B cell (primary cell): ENCODE data around the gene ITGA5. TPM values are rescaled to one million over a fixed set of nuclear protein-coding genes. Genes with fewer than 3 reads are reported as not detected.

Experiments
- ATAC-seq: fragments of 200-7000 bp; cut with Tn5 transposase; one replicate; pipeline ENCODE4 v1.10.0; 2021; ENCODE audit warnings: low read depth, mild to moderate bottlenecking, moderate number of reproducible peaks, moderate library complexity
- CTCF ChIA-PET: fragments of 350-600 bp; sonication (Branson Sonifier 250); formaldehyde crosslinking; loops from one replicate; lab custom pipeline; 2021; ENCODE audit warnings: antibody characterized with exemption, inconsistent platforms; lab: Charles Lee
- POLR2A ChIA-PET: fragments of 350-600 bp; sonication (Branson Sonifier 250); formaldehyde crosslinking; loops from one replicate; lab custom pipeline; 2021; ENCODE audit warnings: antibody characterized with exemption; lab: Charles Lee
- DNase-seq: peaks from one replicate; pipeline ENCODE4 v3.0.0; 2013
- H2AFZ ChIP-seq: 2 replicates; pipeline ENCODE4 v1.6.1; 2012; ENCODE audit warnings: mild to moderate bottlenecking, low read depth, low read length; ENCODE audit not compliant: insufficient read depth, poor library complexity, severe bottlenecking
- H3K27ac ChIP-seq, 2 donors: 1 replicate in 1 of 2; 2 replicates in 1 of 2; pipeline ENCODE4 v1.5.1; 2012 to 2013; ENCODE audit warnings: low read length in 2 of 2, mild to moderate bottlenecking in 2 of 2, moderate library complexity in 1 of 2
- H3K27me3 ChIP-seq, 4 experiments: fragments of 200-600 bp in 1 of 4; sonication (generic) in 1 of 4; replicated peaks in 1 of 4; 1 replicate in 2 of 4; 2 replicates in 2 of 4; pipeline versions ENCODE4 v1.6.1 to v1.7.0; 2013 to 2016; ENCODE audit warnings: low read length in 3 of 4, mild to moderate bottlenecking in 2 of 4, mixed read lengths in 1 of 4, moderate library complexity in 1 of 4; ENCODE audit not compliant: insufficient read depth in 4 of 4, control insufficient read depth in 3 of 4; ENCODE audit errors: control extremely low read depth in 1 of 4
- H3K36me3 ChIP-seq, 2 experiments: replicated peaks in 1 of 2; 1 replicate in 1 of 2; 2 replicates in 1 of 2; pipeline versions ENCODE4 v1.6.1 to v1.7.1; 2013; ENCODE audit warnings: low read length in 1 of 2; ENCODE audit not compliant: insufficient read depth in 2 of 2, control insufficient read depth in 1 of 2; ENCODE audit errors: control extremely low read depth in 1 of 2, extremely low read depth in 1 of 2
- H3K4me1 ChIP-seq, 2 donors: fragments of 200-600 bp in 1 of 2; sonication (generic) in 1 of 2; 1 replicate in 1 of 2; 2 replicates in 1 of 2; pipeline versions ENCODE4 v1.5.1 to v1.6.1; 2013 to 2017; ENCODE audit warnings: low read length in 2 of 2; ENCODE audit not compliant: control insufficient read depth in 2 of 2, insufficient read depth in 2 of 2
- H3K4me2 ChIP-seq: replicated peaks from 2 replicates; pipeline ENCODE3; 2012; ENCODE audit warnings: mild to moderate bottlenecking, low read depth, low read length; ENCODE audit not compliant: poor library complexity, severe bottlenecking
- H3K4me3 ChIP-seq, 5 experiments: fragments of 200-600 bp in 1 of 5; sonication (generic) in 1 of 5; 1 replicate in 3 of 5; 2 replicates in 2 of 5; pipeline versions ENCODE4 v1.5.1 to v1.7.0; 2011 to 2016; ENCODE audit warnings: low read length in 4 of 5, mild to moderate bottlenecking in 4 of 5, low read depth in 2 of 5, control low read depth in 1 of 5, moderate library complexity in 1 of 5; ENCODE audit not compliant: insufficient read depth in 1 of 5; ENCODE audit errors: control extremely low read depth in 1 of 5, extremely low read depth in 1 of 5
- H3K79me2 ChIP-seq: fragments of 200-600 bp; sonication (generic); one replicate; pipeline ENCODE4 v1.6.0; 2016; ENCODE audit warnings: low read length; ENCODE audit not compliant: control insufficient read depth, insufficient read depth
- H3K9ac ChIP-seq: fragments of 200-600 bp; sonication (generic); 2 replicates; pipeline ENCODE4 v1.6.1; 2017; ENCODE audit warnings: mild to moderate bottlenecking, low read length, moderate library complexity
- H3K9me3 ChIP-seq, 3 donors: one replicate each; pipeline versions ENCODE4 v1.6.1 to v1.7.1; 2013; ENCODE audit warnings: low read length in 2 of 3; ENCODE audit not compliant: control insufficient read depth in 2 of 3, insufficient read depth in 1 of 3; ENCODE audit errors: control extremely low read depth in 1 of 3
- H4K20me1 ChIP-seq: 2 replicates; pipeline ENCODE4 v1.6.0; 2012; ENCODE audit warnings: mild to moderate bottlenecking, low read length; ENCODE audit not compliant: insufficient read depth, control insufficient read depth, poor library complexity, severe bottlenecking
- H3K27ac Mint-ChIP-seq: one replicate; pipeline ENCODE4 v1.8.0; 2021; ENCODE audit warnings: mixed read lengths
- H3K27me3 Mint-ChIP-seq: one replicate; pipeline ENCODE4 v1.8.0; 2021; ENCODE audit warnings: mixed read lengths
- H3K4me1 Mint-ChIP-seq: one replicate; pipeline ENCODE4 v1.8.0; 2021; ENCODE audit warnings: mixed read lengths
- H3K4me3 Mint-ChIP-seq: one replicate; pipeline ENCODE4 v1.8.0; 2021; ENCODE audit warnings: mixed read lengths
- H3K9me3 Mint-ChIP-seq: one replicate; pipeline ENCODE4 v1.8.0; 2022; ENCODE audit warnings: mixed read lengths; ENCODE audit not compliant: insufficient read depth
- EZH2 ChIP-seq: IDR thresholded peaks from 2 replicates; pipeline ENCODE4 v1.6.1; 2012; ENCODE audit warnings: borderline replicate concordance, low read depth, mild to moderate bottlenecking, moderate library complexity, low read length; ENCODE audit not compliant: insufficient read depth, poor library complexity, severe bottlenecking
- WGBS: methylation state at CpG from one replicate; pipeline ENCODE4 v1.1.5; 2013; ENCODE audit warnings: missing lambda C conversion rate; ENCODE audit not compliant: insufficient coverage; 5-methylcytosine and 5-hydroxymethylcytosine counted together
- intact Hi-C: fragments of 100-400 bp; cut with micrococcal nuclease; formaldehyde crosslinking; loops from one replicate; pipeline ENCODE4 v1.10.0; 2022
- polyA plus RNA-seq: library from polyadenylated mRNA; depleted of rRNA; stranded (reverse); fragments of >200 nt; gene quantifications from 2 replicates; pipeline ENCODE4 v1.2.3, GENCODE V29; 2012
- total RNA-seq, 2 donors: library from RNA; stranded (reverse); fragments of 120-200 nt in 1 of 2; gene quantifications; 1 replicate in 1 of 2; 2 replicates in 1 of 2; pipeline versions ENCODE4 v1.2.3 to v1.2.4, GENCODE V29; 2013 to 2022
- TF ChIP-seq, protein P1 (sequence below): fragments of 200-600 bp; IDR thresholded peaks from one replicate; pipeline ENCODE4 v1.8.0; 2022; ENCODE audit warnings: antibody characterized with exemption, mild to moderate bottlenecking

The ITGA5 gene
- total and polyA plus RNA-seq, 2 donors (not counting 1 experiment from before 2014, with no cell fraction given) = 3.6 to 6.1 TPM

DNA sequence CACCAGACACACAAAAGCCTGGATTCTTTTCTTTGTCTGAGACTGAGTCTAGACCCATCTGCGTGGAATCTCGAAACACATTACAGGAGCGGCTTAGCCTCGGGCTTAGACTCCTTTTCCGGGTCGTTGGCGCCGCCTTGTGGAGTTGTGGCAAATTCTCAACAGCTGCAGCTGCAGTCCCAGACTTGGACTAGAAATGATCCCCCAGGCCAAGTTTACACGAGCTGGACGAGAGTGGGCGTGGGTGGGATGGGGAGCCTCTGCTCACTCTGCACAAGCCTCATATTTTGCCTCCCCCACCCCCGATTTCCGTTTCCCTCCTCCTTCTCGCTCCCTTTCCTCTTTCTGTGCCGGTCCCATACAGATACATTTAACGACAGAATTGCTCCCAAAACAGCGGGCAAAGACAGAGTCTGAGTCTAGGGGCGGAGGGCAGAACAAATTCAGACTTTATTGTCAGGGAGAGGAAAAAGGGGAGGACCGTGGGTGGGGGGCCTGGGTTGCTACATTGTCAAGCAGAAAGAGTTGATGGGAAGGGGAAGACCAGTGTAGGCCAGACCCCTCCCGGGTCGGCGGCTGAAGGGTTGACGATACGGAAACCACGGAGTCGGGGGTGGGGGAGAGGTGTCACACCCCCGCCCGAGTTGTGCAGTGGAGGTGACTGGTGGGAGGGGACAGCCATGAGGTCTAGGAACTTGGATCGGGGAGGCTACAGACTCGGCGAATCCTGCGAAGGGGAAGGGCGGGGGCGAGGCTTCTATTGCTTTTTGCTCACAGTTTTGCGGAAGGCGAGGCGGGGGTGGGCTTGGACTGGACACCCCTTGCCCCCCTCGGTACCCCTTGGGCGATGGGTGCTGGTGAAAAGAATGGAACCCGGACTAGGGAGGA is 50.1 kb downstream of the ITGA5 start:
- no peak overlapping the region for H3K27ac ChIP-seq
- H2AFZ ChIP-seq = peak overlapping the region; percentile 78
- H3K27me3 ChIP-seq = no peaks in the 10 kb centered on the region
- intact Hi-C loops = loop anchor here (1.0 to 10.0 kb wide), 8 partner anchors 10 to 364 kb away; partner anchors contain the start of genes COPZ1, HOXC8 and HOXC9
- no peaks in the 10 kb centered on the region for H3K9me3 Mint-ChIP-seq
- H3K4me2 ChIP-seq = peak overlapping the region; percentile 64
- H3K4me1 ChIP-seq = peaks cover 10 to 25% of the 10 kb centered on the region in 2 donors
- ChIA-PET CTCF (interaction anchor here (0.6 to 3.1 kb wide), 25 partner anchors 10 to 178 kb away, joined by 3 to 46 read pairs (median 5); partner anchors contain the start of genes COPZ1, NFE2 and ZNF385A), POLR2A (interaction anchor here (0.6 to 0.9 kb wide), 4 partner anchors 10 to 117 kb away, joined by 3 to 5 read pairs (median 4); no protein-coding TSS in a partner anchor)
- no peaks in the 10 kb centered on the region for H3K79me2 ChIP-seq
- peaks cover 21% of the 10 kb centered on the region for H3K4me1 Mint-ChIP-seq
- peak overlapping the region; percentile 39 for H3K9ac ChIP-seq
- TF ChIP-seq, protein P1, sequence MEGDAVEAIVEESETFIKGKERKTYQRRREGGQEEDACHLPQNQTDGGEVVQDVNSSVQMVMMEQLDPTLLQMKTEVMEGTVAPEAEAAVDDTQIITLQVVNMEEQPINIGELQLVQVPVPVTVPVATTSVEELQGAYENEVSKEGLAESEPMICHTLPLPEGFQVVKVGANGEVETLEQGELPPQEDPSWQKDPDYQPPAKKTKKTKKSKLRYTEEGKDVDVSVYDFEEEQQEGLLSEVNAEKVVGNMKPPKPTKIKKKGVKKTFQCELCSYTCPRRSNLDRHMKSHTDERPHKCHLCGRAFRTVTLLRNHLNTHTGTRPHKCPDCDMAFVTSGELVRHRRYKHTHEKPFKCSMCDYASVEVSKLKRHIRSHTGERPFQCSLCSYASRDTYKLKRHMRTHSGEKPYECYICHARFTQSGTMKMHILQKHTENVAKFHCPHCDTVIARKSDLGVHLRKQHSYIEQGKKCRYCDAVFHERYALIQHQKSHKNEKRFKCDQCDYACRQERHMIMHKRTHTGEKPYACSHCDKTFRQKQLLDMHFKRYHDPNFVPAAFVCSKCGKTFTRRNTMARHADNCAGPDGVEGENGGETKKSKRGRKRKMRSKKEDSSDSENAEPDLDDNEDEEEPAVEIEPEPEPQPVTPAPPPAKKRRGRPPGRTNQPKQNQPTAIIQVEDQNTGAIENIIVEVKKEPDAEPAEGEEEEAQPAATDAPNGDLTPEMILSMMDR = peak; percentile 81
- TF ChIP-seq EZH2 = no peak
- no peaks in the 10 kb centered on the region for H3K27me3 Mint-ChIP-seq
- no peaks in the 10 kb centered on the region for H3K9me3 ChIP-seq
- H3K4me3 Mint-ChIP-seq = peak overlapping the region; percentile 69
- peak overlapping the region in 2 of 5 experiments; percentile 35 to 38 for H3K4me3 ChIP-seq
- peaks cover 0 to 17% of the 10 kb centered on the region in 2 experiments for H3K36me3 ChIP-seq
- ATAC-seq = peak; percentile 94
- peak overlapping the region; percentile 68 for H3K27ac Mint-ChIP-seq
- 51% methylated on average over 35 of the region's 40 CpGs for WGBS
- DNase-seq = peak; percentile 88
- H4K20me1 ChIP-seq = no peaks in the 10 kb centered on the region
